ENCODE measurements around the gene STXBP4.

The STXBP4 gene

DNA sequence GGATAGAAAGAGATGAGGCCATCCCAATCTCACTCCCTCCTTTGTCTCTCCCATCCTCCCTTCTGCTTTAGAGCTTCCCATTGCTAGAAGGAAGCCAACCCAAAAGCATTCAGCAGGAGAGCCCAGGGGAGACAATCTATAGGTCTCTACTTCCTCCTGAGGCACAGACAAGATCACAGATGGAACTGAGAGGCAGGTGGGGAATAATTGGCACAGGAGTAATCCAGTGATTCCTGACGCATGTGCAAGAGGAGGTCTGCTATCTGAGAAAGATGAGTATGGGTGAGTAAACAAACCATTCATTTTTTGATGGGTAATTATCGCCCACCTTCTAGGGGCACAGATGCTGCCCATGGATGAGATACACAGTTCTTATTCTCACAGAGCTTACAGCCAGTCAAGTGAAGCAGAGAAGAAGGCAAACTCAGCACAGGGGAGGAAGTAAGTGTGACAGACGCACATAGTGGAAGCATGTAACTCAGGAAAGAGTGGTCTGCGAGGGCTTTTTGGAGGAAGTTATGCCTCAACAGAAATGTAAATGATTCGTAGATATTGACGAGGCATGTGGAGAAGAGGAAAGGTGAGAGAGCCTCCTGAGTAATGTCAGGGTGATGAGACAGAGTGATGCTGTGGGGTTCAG, 207.3 kb downstream of the STXBP4 start:
- Histone ChIP-seq H3K9ac (ENCODE audit: low read depth, low read length) (no peak overlapping the region), H3K9me3 (replicated peaks; ENCODE audit: low read length) (no peaks in the 10 kb centered on the region), H3K4me1 (ENCODE audit: control insufficient read depth, insufficient read depth, low read length) (peaks cover 16% of the 10 kb centered on the region), H3K27me3 (ENCODE audit: control insufficient read depth, insufficient read depth, low read length) (no peaks in the 10 kb centered on the region), H3K36me3 (ENCODE audit: insufficient read depth, low read length) (no peaks in the 10 kb centered on the region), H3K4me2 (ENCODE audit: low read length) (no peak overlapping the region), H3K4me3 (ENCODE audit: low read length) (no peak overlapping the region)

DNA sequence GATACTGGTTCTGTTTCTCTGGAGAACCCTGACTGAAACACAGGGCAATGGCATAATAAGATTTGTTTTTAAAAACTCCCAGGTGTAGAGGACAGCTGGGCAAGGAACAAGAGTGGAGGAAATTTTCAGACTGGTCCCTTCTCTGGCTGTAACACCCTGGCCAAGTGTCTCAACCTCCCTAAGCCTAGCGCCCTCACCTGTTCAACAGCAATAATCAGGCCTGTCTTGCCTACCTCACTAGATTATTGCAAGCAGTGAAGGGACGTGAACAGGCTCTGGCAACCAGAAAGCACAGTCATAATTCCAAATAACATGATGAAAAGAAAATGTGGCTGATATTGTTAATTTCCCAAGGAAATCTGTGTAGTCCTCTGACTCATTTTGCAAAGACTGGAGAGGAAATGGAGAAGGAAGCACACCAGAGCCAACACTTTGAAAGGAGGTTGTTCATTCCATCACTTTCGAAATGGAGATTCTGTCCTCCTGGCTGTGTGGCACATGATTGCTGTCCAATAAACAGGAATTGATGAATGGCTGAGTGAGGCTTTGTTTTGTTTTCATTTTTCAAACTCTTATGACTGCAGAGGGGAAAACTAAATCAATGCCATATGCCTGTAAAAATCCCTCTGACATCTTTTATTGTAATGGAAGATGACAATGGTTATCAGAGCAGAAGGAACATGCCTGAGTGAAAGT, 208.7 kb downstream of the STXBP4 start:
- no peak overlapping the region for H3K9ac ChIP-seq (ENCODE audit: low read depth, low read length)
- H3K9me3 ChIP-seq (replicated peaks; ENCODE audit: low read length), result no peaks in the 10 kb centered on the region
- H3K27me3 ChIP-seq (ENCODE audit: control insufficient read depth, insufficient read depth, low read length), result no peaks in the 10 kb centered on the region
- no peak overlapping the region for H3K4me3 ChIP-seq (ENCODE audit: low read length)
- peaks cover 16% of the 10 kb centered on the region for H3K4me1 ChIP-seq (ENCODE audit: control insufficient read depth, insufficient read depth, low read length)
- no peak overlapping the region for H3K4me2 ChIP-seq (ENCODE audit: low read length)
- no peaks in the 10 kb centered on the region for H3K36me3 ChIP-seq (ENCODE audit: insufficient read depth, low read length)

DNA sequence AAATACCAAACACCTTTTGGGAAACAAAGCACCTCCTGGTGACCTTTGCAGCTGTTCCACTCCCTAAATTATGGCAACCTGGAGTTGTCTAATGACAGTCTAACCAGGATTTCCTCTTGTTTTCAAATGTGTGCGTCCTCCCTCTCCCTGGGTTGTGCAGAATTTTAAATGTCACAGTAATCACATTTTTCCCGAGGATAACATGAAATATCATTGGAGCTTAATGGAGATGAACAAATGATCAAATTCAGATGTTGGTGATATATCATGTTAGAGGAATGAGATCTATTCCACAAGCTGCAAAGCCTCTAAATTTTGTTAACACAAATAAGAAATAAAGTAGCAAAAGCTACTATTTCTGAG, 209.3 kb downstream of the STXBP4 start:
- H3K9me3 ChIP-seq (replicated peaks; ENCODE audit: low read length), result no peaks in the 10 kb centered on the region
- no peak overlapping the region for H3K4me3 ChIP-seq (ENCODE audit: low read length)
- no peaks in the 10 kb centered on the region for H3K27me3 ChIP-seq (ENCODE audit: control insufficient read depth, insufficient read depth, low read length)
- H3K9ac ChIP-seq (ENCODE audit: low read depth, low read length), result no peak overlapping the region
- H3K4me2 ChIP-seq (ENCODE audit: low read length), result no peak overlapping the region
- H3K4me1 ChIP-seq (ENCODE audit: control insufficient read depth, insufficient read depth, low read length), result peaks cover 16% of the 10 kb centered on the region
- no peaks in the 10 kb centered on the region for H3K36me3 ChIP-seq (ENCODE audit: insufficient read depth, low read length)

DNA sequence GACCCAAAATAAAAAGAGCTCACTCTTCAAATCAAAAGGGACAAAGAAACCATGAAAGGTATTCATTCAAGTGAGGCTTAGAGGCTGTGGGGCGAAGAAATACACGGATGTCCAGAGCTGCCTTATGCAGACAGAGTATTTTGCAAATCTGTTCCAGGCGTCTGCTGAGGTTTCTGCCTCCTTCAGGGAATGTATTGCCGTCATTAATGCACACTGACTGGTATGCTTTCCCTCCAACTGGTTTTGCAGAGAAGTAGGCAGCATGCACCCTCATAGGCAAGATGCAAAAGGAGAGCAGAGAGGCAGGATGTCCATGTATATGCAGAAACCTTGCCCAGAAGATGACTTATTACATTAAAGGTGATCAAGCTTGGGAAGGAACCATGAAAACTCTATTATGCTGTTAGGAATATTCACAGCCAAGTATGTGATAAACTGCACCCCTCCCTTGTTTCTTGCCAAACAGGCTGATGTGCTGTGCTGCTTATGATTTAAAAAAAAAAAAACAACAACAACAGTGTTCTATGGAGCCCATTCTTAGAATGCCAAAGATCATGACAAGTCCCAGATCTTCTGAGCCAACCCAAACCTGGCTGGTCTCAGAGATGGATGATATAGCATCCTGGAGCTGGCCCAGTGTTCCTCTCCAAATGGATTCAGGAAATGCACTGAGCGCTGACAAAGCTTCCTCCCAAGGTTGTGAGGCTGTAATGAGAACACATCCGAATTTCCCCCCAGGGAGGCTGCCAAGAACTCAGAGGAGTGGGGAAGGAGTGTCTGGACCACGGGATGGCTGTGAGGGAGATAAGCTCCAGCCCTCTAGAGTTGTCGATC, 218.6 kb downstream of the STXBP4 start:
- H3K4me2 ChIP-seq (ENCODE audit: low read length), result no peak overlapping the region
- H3K4me1 ChIP-seq (ENCODE audit: control insufficient read depth, insufficient read depth, low read length), result no peaks in the 10 kb centered on the region
- no peaks in the 10 kb centered on the region for H3K36me3 ChIP-seq (ENCODE audit: insufficient read depth, low read length)
- H3K9me3 ChIP-seq (replicated peaks; ENCODE audit: low read length), result no peaks in the 10 kb centered on the region
- H3K27me3 ChIP-seq (ENCODE audit: control insufficient read depth, insufficient read depth, low read length), result no peaks in the 10 kb centered on the region
- no peak overlapping the region for H3K9ac ChIP-seq (ENCODE audit: low read depth, low read length)
- H3K4me3 ChIP-seq (ENCODE audit: low read length), result no peak overlapping the region

DNA sequence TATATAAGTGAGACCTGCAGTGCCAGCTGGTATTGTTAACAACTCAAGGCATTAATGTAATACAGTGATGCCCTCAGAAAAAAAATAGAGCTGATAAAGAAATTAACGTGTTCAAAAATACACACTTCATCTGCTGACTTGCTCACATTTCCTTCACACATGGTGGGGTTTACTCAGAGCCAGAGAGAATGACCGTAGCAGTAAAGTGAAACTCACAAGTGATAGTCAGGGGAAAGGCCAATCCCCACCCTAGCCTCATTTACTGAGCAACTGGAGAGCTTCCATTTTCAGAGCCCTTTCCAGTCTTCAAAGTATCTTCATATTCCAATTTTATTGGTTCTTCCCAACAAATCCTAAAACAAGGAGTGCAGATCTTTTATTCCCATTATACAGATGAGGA, 222.2 kb downstream of the STXBP4 start:
- H3K27me3 ChIP-seq (ENCODE audit: control insufficient read depth, insufficient read depth, low read length), result no peaks in the 10 kb centered on the region
- no peak overlapping the region for H3K4me2 ChIP-seq (ENCODE audit: low read length)
- no peaks in the 10 kb centered on the region for H3K36me3 ChIP-seq (ENCODE audit: insufficient read depth, low read length)
- H3K9ac ChIP-seq (ENCODE audit: low read depth, low read length), result no peak overlapping the region
- H3K4me1 ChIP-seq (ENCODE audit: control insufficient read depth, insufficient read depth, low read length), result no peaks in the 10 kb centered on the region
- no peak overlapping the region for H3K4me3 ChIP-seq (ENCODE audit: low read length)
- H3K9me3 ChIP-seq (replicated peaks; ENCODE audit: low read length), result no peaks in the 10 kb centered on the region

DNA sequence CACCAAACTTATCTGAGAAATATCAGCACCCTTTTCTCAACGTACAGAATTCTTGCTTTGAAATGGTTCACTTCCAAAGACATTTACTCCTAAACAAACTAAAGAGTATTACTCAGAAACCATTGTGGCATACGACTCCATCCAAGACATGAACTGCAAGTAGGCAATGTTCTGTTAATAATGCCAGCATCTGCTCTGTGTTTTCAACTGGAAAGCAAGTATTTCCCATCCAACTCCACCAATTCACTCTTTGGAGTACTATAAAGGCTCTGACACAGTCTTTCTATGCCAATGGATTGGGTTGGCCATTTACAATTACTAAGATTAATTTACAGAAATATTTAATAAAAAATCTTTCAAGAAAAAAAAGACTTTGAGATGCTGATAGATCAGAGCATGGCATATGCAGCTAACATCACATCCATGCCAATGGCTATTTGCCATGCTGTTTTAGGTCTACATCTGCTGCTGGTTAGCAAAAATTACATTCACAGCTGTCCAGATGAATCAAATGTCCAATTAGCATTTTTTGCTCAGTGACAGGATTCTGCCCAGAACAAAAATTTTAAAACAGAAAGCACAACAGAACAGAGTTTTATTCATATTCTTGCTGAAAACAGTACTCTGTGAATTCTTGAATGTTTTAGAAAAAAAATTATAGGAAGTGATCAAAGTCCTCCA, 230.3 kb downstream of the STXBP4 start:
- Histone ChIP-seq H3K4me1 (ENCODE audit: control insufficient read depth, insufficient read depth, low read length) (peaks cover 7% of the 10 kb centered on the region), H3K4me3 (ENCODE audit: low read length) (peak overlapping the region; percentile 17), H3K4me2 (ENCODE audit: low read length) (peak overlapping the region; percentile 73), H3K9me3 (replicated peaks; ENCODE audit: low read length) (no peaks in the 10 kb centered on the region), H3K27me3 (ENCODE audit: control insufficient read depth, insufficient read depth, low read length) (no peaks in the 10 kb centered on the region), H3K36me3 (ENCODE audit: insufficient read depth, low read length) (no peaks in the 10 kb centered on the region), H3K9ac (ENCODE audit: low read depth, low read length) (no peak overlapping the region)

DNA sequence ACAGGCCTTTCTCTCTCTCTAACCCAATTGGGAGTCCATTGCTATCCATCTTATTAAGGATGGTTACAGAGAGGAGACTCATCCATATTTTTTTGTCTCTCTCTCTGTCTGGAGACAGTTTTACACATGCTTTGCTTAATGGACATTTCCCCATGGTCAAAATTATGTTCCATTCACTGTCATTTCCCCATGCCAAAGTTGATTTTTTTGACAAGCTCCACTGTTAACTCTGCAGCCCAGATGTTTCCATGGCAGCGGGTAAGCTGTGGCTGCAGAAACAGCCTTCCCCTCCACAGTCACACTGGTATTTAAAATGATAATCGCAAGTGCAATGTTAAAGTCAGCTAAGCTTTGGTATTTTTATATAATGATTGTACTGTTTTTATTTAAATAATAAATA, 232.3 kb downstream of the STXBP4 start:
- Histone ChIP-seq H3K27me3 (ENCODE audit: control insufficient read depth, insufficient read depth, low read length) (no peaks in the 10 kb centered on the region), H3K36me3 (ENCODE audit: insufficient read depth, low read length) (no peaks in the 10 kb centered on the region), H3K9ac (ENCODE audit: low read depth, low read length) (no peak overlapping the region), H3K4me1 (ENCODE audit: control insufficient read depth, insufficient read depth, low read length) (peaks cover 7% of the 10 kb centered on the region), H3K4me3 (ENCODE audit: low read length) (no peak overlapping the region), H3K4me2 (ENCODE audit: low read length) (no peak overlapping the region), H3K9me3 (replicated peaks; ENCODE audit: low read length) (no peaks in the 10 kb centered on the region)

DNA sequence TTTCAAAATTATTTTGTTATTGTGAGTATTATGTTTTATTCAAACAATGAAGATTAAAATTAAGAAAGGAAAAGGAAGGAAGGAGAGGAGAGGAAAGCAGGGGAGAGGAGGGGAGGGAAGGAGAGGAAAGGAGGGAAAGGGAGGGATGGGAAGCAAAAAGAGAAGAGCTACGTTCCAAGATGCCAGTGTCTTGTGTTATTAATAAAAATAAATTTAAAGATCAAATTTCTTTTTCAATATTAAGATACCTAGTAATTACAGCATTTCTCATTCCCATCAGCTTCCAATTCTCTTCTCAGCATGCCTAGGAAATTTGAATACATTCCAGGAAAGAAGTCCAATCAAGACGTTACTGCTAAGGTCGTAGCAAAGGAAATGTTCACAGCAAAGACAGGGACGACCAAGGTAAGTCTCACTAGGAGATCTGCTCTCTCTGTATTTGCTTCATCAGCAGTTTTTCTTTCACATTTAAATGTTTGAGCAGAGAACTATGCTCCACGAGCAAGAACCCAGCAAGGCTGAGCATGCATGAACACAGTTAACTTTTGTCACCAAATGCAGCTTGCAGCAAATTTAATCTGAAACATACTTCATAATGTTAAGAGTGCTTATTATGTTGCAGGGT, 232.9 kb downstream of the STXBP4 start:
- Histone ChIP-seq H3K9ac (ENCODE audit: low read depth, low read length) (no peak overlapping the region), H3K4me1 (ENCODE audit: control insufficient read depth, insufficient read depth, low read length) (peaks cover 7% of the 10 kb centered on the region), H3K36me3 (ENCODE audit: insufficient read depth, low read length) (no peaks in the 10 kb centered on the region), H3K9me3 (replicated peaks; ENCODE audit: low read length) (no peaks in the 10 kb centered on the region), H3K4me2 (ENCODE audit: low read length) (no peak overlapping the region), H3K27me3 (ENCODE audit: control insufficient read depth, insufficient read depth, low read length) (no peaks in the 10 kb centered on the region), H3K4me3 (ENCODE audit: low read length) (no peak overlapping the region)

DNA sequence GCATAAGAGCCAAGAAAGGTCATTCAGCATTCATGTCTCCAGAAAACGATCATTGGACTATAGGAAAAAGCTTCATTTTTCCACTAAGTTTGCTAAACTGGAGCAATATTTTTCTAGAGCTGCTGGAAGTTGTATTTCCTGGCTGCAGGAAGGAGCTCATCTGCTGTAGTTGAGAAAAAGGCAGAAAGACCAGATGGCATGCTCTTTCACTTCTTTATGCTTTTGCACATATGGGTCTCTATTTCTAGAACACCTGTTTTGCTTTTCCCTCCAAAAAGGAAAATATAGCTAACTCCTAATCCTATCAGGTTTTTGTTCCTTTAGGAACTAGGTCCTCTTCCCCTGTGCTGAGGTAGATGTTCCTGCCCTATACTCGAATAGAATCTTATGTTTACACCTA, 234.3 kb downstream of the STXBP4 start:
- Histone ChIP-seq H3K9me3 (replicated peaks; ENCODE audit: low read length) (no peaks in the 10 kb centered on the region), H3K4me3 (ENCODE audit: low read length) (no peak overlapping the region), H3K4me2 (ENCODE audit: low read length) (no peak overlapping the region), H3K9ac (ENCODE audit: low read depth, low read length) (no peak overlapping the region), H3K36me3 (ENCODE audit: insufficient read depth, low read length) (no peaks in the 10 kb centered on the region), H3K27me3 (ENCODE audit: control insufficient read depth, insufficient read depth, low read length) (no peaks in the 10 kb centered on the region), H3K4me1 (ENCODE audit: control insufficient read depth, insufficient read depth, low read length) (peaks cover 7% of the 10 kb centered on the region)

DNA sequence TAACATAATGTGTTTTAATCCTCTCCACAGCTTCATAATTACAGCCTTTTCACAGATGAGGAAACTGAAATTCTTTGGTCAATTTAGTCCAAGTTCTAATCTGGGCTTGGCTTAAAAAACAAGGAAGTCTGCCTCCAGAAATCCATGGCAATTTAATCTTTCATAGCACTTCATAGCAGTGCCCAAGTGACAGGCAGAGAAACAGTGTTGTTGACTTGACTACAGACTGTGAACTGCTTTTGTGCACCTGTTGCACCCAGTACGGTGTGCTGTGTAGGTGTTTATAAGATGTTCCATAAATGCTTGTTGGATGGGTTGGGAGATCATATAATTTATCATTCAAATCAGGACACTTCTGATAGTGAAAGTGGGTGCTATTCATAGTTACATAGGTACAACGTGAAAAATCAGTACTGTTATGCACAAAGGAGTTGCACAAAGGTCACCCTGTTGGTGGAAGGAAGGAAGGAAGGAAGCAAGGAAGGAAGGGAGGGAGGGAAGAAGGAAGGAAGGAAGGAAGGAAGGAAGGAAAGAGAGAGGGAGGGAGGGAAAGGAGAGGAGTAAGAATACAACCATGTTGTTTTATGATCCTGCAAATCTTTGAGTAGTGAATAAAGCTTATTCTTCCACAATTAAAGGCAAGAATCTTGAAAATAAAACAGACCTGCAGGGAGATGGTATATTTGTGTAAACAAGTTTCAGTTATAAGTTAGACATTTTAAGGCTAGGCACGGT, 239.7 kb downstream of the STXBP4 start:
- no peak overlapping the region for H3K4me2 ChIP-seq (ENCODE audit: low read length)
- H3K4me1 ChIP-seq (ENCODE audit: control insufficient read depth, insufficient read depth, low read length), result no peaks in the 10 kb centered on the region
- no peak overlapping the region for H3K4me3 ChIP-seq (ENCODE audit: low read length)
- H3K9me3 ChIP-seq (replicated peaks; ENCODE audit: low read length), result no peaks in the 10 kb centered on the region
- H3K36me3 ChIP-seq (ENCODE audit: insufficient read depth, low read length), result no peaks in the 10 kb centered on the region
- H3K9ac ChIP-seq (ENCODE audit: low read depth, low read length), result no peak overlapping the region
- no peaks in the 10 kb centered on the region for H3K27me3 ChIP-seq (ENCODE audit: control insufficient read depth, insufficient read depth, low read length)

Measured in skeletal muscle satellite cell (primary cell).